Activated CD8-positive, alpha-beta memory T cell treated with anti-CD3 and anti-CD28 coated beads, Interleukin-2, amount 50 U/mL, for 1 hour (primary cell): ENCODE measurements around the gene HDAC4.
"Not testable (repeated sequence)": the region's sequence is repeated elsewhere in the genome, so short reads cannot be mapped to it uniquely, and the experiment has no call there.

Source experiments
- DNase-seq: peaks from one replicate; pipeline ENCODE4 v3.0.0-alpha.2; 2020; ENCODE audit errors: extremely low read depth

Gene HDAC4

GRCh38 chr2:239400596-239401066 lies at the start of gene HDAC4:
TSS of gene HDAC4 (minus strand) at chr2:239401020. CDS start at chr2:239352699, 48,321 bp downstream.
- no peak for DNase-seq

GRCh38 chr2:239449468-239449867 lies 48.6 kb upstream of the HDAC4 start:
- DNase-seq: not testable (repeated sequence)

GRCh38 chr2:239445771-239446524 lies 45.1 kb upstream of the HDAC4 start:
- DNase-seq: no peak

GRCh38 chr2:239444626-239445577 lies 44.1 kb upstream of the HDAC4 start:
- no peak for DNase-seq

- DNase-seq: no peak
Observed at GRCh38 chr2:239443666-239444567, 43.1 kb upstream of the HDAC4 start.

GRCh38 chr2:239443102-239443620 lies 42.3 kb upstream of the HDAC4 start:
- DNase-seq: no peak

GRCh38 chr2:239442192-239442591 lies 41.4 kb upstream of the HDAC4 start:
- no peak for DNase-seq

- DNase-seq: no peak
Observed at GRCh38 chr2:239441261-239442078, 40.6 kb upstream of the HDAC4 start.

GRCh38 chr2:239440511-239440959 lies 39.7 kb upstream of the HDAC4 start:
- DNase-seq: no peak

GRCh38 chr2:239439754-239440315 lies 39.0 kb upstream of the HDAC4 start:
- no peak for DNase-seq

- DNase-seq: no peak
Observed at GRCh38 chr2:239438995-239439753, 38.4 kb upstream of the HDAC4 start.

GRCh38 chr2:239438368-239438767 lies 37.5 kb upstream of the HDAC4 start:
- no peak for DNase-seq

GRCh38 chr2:239436669-239437335 lies 36.0 kb upstream of the HDAC4 start:
- DNase-seq: no peak

- no peak for DNase-seq
Observed at GRCh38 chr2:239436076-239436475, 35.3 kb upstream of the HDAC4 start.

- DNase-seq: no peak
Observed at GRCh38 chr2:239433777-239434403, 33.1 kb upstream of the HDAC4 start.

GRCh38 chr2:239432174-239432573 lies 31.4 kb upstream of the HDAC4 start:
- no peak for DNase-seq

- DNase-seq: no peak
Observed at GRCh38 chr2:239431536-239431935, 30.7 kb upstream of the HDAC4 start.
